GM18526 (cell line): Measurements from ENCODE around the gene PJA2.

Experiments used
- POLR2A ChIP-seq: IDR thresholded peaks from 3 replicates; pipeline ENCODE4 v1.6.1; 2011; ENCODE audit not compliant: insufficient read length; ENCODE audit errors: extremely low read depth

The PJA2 gene

DNA sequence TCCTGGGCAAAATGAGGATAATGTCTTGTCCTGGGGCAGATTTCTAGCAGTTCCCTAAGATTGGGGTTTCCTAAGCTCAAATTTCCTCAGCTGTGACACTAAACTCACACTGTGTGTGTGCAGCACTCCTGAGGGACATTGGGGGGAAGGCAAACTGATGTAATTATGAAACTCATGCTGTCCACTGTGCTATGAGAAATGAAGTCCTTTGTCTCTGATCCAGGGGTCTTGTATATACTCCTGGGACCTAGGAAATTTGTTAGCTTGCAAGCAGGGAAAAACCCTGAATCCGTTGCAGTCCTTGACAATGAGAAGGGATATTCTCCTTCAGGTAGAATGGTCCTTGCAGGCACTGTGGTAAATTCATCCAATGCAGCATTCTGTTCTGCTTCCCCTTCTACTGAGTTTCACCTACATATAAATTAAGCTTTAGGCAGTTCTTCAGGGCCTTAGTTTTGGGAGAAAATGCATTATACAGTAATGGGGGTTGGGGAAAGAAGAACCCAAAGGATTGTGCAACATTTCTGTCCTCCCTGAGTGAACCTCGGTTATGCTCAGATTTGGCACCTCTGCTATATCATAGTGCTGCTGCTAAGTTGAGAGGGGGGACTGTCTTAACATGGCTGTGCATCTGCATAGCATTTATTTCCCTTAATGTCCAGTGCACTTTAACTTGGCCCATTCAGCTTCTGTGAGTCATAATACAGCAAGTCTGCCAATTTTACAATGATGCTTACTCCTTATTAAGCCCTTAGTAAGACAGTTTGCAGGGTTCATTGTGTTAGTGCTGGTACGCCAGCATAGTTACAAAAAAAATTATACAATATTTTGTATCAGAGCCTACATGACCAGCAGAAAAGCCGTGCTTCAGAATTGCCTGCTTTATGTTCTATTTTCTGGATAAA, 80.2 kb downstream of the PJA2 start:
- no peak for TF ChIP-seq POLR2A

DNA sequence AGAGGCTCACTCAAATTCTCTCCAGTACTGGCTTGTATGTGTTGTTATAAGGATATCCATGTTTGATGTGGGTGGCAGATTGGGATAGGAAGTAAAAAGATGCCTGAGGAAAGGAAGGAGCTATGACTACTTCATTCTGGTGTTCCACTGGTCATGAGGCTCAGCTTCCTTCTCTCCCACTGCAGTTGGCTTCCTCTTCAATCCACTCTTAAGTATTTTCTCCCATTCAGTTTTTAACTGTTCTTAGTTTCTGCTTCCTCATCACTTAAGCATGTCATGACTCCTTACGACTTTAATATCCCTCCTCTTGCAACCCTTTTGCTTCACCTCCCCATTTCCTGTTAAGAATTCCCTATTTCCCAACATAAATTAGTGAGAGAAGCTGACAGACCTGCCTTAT, 81.1 kb downstream of the PJA2 start:
- no peak for TF ChIP-seq POLR2A

DNA sequence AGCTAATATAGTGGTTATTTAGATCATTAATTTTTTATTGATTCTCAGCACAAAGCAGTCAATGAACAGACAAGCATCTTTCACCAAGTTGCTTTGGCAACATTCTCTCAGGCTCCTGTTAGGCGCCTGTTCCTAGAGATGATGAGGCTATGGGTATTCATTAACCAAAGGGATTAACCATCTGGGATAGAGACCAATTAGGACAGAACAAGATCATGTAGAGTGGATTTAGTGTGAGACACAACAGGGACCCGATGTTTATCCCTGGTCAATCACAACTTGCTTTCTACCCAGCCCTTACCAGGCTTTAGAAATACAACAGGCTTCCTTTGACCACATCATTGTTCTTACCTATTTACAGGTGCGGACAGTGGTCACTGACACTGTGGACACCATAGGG, 82.2 kb downstream of the PJA2 start:
- TF ChIP-seq POLR2A, result no peak

DNA sequence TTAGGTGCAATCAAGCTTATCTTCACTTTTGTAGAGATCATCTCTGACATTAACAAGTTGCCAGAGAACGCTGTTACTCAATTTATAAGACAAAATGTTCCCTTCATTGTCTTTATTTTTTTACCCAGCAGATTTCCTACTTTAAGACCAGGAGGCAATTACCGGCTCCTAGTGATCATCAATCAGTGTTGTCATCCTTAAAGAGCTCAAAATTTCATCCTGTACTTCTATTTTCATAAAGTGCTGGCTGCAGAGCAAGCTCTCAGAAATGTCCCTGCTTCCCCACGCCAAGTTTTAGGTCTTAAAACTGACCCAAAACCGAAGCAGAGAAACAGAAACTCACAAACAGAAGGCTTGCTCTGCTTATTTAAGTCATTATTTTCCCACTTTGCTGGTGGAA, 82.9 kb downstream of the PJA2 start:
- TF ChIP-seq POLR2A, result no peak

DNA sequence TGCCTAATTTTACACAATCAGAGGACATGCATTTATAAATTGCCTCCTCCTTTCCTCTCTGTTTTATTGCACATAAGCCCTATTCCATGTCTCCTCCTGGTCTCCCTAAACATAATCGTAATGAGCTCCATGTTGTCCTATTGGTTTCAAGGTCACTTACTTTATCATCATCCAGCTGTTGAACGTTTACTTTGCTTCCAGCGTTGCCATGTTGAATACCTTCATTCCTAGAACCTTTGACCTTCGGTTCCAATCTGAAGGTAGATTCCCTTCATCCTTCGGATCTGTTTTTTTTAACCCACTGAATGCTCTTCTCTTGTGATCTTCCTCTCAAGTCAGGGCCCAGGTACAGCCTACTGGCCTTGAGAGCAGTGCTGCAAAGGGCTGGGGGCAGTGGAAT, 84.3 kb downstream of the PJA2 start:
- no peak for TF ChIP-seq POLR2A

DNA sequence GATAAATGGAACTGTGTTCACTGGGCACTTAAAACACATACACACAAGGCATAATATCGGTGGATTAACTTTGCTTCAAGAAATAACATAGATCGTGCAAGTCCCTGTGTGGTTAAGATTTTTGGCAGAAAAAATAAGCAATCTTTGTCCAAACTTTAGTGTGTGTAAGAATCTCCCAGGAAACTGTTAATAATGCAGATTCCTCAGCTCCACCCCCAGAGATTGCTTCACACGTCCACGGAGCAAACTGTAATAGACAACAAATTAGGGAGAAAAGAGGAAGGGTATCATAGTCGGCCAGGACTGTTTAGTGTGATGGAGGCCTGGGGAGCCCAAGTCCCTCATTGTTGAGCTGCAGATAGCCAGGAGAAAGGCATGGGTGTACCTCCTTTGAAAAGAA, 84.8 kb downstream of the PJA2 start:
- TF ChIP-seq POLR2A, result no peak

DNA sequence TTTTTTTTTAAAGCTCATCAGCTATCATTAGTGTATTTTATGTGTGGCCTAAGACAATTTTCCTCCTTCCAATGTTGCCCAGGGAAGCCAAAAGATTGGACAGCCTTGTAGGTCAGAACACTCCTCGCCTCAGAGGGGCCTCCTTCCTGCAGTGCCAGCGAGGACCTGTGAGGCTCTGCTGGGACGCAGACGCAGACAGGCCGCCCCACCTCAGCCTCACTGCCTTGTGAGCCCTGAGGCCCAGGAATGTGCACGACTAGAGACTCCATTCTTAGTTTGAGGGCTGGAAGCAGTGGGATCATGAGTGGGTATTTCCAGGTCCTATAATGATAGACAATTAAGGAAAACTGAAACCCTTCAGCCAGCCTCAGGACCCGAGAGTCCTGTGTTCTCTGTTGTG, 85.4 kb downstream of the PJA2 start:
- TF ChIP-seq POLR2A, result no peak

DNA sequence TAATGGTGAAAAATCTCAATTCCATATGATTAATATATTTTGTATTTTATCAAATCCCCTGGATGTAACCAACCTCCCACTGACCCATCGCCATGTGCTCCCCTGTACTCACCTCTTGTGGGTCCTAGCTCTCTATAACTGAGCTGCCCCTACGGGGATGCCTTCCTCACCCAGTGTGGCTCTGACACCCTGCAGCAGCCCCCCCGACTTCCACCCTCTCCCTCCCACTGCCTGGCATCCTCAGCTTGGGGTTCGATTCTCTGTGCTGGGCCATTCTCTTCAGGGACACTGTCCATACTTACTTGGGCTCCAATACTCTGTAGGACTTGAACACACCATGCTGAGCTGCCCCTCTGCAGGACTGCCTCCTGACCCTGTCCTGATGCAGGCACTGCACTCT, 87.1 kb downstream of the PJA2 start:
- TF ChIP-seq POLR2A, result no peak

DNA sequence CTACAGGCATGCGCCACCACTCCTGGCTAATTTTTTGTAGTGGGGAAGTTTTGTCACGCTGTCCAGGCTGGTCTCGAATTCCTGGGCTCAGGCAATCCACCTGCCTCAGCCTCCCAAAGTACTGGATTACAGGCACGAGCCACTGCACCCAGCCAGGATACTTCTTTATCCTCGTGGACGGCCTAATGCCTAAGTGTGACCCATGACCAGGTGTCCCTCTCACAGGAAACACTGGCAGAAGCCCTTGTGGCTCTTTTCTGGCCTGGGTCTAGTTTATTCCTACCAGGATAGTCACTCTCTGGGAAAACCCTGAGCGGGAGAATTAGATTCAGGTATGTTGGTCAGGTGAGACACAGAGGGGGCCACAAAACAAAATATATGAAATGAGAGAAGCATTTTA, 90.4 kb downstream of the PJA2 start:
- no peak for TF ChIP-seq POLR2A

DNA sequence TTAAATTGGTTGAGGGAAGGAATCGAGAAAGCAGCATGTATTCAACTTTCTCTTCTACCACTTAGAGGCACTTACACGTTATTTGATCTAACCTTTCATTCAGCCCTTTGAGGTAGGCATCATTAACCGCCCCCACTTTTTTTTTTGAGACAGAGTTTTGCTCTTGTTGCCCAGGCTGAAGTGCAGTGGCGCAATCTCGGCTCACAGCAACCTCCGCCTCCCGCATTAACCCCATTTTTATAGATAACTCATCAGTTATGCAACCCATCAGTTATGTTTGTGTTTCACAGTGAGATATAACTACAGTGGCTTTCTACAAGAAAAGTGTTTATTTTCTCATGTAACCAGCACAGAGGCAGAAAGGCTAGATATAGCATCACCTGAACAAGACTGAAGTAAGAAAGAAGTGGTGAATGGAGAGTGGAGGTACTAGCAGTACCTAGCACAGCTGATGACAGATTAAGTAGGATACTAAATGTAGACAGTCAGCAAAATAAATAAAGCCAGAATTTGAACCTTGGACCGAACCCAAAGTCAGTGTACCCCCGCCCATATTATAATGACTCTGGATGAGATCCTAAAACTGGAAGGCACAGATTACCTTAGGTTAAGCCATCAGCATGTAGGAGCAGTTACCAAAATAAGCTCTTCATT, 91.2 kb downstream of the PJA2 start:
- TF ChIP-seq POLR2A, result no peak

DNA sequence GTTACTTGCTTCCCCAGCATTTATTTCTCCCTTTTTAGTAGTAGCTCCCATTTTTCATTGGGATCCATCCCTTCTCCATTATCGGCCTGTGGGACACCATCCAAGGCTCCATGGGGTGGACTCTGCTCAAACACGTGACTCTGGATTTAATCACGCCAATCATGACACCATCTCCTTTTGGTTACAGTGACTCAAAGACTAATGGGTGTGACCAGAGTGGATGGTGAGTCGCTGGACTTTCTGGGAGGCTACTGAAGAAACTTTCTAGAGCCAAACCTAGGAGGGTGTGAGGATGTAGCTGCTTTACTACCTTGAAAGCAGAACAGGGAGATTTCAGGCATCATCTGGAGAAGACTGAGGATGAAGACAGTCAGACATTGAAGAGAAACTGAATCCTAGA, 93.1 kb downstream of the PJA2 start:
- TF ChIP-seq POLR2A, result no peak

DNA sequence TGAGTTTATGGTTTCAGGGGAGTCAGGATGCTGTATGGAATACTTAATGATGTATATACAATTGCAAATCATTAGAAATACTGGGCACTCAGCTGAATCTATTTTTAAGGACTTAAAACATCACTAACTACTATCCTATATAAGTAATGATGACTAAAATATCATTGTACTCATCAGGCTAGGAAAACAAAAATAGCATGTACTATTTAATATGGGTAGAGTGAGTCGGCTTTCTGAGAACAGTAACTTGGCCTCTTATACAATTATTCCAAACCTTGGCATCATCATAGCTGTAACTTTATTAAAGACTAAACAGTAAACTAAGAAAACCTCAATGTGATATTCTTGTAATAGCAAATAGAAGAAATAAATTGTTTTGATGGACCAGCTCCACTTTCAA, 94.5 kb downstream of the PJA2 start:
- TF ChIP-seq POLR2A, result no peak

DNA sequence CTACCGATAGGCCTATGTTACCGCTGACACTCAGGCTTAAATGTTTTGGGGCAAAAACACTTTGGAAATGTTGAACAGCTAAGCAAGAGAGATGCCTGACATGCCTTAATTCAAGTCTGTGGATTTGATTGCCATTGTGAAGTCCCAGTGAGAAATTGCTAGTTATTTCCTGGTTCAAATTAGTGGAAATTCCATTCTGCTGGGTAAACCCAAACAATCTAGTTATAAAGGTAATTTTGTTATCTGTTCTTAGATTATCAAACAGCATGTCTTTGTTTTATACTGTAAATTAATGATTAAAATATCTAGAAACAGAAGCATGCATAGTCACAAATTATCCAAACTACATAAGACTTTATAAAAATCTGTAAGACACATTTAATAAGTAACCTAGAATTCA, 96.6 kb downstream of the PJA2 start:
- no peak for TF ChIP-seq POLR2A

DNA sequence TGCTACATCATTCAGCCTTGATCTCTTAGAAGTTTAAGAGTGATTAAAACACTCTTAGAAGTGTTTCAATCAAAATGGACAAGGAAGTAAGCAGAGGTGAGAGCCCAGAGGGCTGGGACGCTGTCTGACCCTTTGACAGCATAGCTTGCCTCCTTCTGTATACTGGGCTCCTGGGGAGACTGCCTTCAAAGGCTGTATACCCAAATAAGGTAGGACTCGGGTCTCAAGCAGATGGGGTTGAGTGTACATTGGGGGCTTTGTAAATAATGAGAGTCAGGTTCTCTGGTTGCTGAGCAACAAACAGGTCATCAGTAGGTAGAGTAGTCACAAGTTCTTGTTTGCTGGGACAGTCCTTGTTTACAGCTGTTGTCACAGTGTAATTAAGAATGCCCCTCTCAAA, 97.1 kb downstream of the PJA2 start:
- no peak for TF ChIP-seq POLR2A

DNA sequence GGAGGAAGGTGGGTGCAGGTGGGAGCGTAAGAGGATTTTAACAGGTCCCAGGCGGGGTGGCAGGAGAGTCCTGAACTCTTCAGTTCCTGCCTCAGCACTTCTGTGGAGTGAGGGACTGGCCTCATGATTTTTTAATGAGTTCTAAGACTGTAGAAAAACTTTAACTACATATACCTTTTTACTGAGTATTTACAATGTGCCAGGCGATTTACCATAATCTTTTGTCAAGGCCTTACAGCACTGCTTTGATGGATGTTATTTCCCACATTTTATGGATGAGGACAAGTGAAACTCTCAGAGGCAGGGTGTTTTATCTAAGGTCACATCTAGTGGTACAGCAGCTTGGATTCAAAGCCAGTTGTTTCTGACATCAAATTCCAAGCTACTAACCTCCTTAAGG, 99.5 kb downstream of the PJA2 start:
- no peak for TF ChIP-seq POLR2A

DNA sequence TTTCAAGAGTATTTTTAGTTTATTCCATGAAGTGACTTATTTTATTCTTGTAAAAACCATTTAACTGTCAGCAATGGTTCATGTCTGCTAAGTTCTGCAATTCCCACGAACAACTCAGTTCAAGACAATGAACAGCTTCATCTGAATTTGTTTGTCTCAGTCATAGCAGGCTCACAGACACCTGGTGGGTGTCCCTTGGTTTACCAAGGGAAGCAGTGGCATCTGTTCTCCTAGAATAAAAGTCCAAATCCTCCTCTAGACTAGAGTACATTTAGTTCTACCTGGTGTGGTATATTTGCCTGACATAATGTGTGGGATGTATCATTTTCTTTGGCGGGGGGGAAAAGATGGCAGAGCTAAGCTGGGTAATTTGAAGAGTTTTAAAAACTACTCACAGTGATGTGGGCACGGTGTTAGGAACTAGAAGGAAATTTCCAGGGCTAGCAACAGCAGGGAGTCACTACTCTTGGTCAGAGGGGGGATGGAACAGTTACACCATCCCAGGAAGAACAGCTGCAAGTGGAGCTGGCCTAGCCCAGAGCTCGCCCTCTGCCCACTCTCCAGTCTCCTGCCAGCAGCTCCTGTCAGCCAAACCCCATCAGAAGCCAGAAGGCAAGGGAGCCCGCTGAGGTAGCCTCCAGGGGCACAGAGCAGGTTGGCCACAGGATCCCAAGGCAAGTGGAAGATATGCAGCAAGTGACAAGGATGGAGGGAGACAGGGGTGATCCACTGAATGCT, 100.3 kb downstream of the PJA2 start:
- TF ChIP-seq POLR2A, result no peak
